ENCODE measurements around the gene FANCD2OS.

The FANCD2OS gene

DNA sequence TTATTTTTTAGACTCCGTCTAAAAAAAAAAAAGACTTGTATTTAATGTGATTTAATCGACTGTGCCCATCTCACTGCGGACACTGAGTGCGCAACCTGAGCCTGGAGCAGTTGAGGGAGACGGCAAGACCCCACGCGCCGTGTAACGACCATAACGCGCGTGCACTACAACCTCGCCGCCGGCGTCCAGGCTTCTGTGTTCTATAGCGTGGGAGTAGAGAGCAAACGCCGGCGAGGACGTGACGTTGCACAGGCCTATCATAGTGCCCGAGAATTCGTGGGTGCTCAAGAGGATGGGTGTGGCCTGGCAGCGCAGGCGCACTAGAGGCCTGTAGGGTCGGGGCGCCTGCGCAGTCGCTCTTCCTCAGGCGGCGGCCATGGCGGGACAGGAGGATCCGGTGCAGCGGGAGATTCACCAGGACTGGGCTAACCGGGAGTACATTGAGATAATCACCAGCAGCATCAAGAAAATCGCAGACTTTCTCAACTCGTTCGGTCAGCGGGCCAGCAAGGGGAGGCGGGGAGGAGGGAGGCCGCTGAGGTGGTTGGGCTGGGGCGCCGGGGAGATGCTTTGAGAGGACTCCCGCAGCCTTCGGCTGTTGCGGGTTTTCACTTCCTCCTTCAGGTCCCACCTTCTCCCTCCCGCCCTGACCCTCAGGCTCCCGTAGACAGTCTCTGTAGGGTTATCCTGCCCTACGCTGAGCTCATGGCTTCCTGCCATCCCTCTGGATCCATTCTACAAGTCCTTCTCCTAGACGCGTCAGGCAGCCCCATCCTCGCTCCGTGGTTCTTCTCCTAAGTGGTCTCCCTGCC, 7.5 kb upstream of the FANCD2OS start, which contains the start of gene BRK1:
TSS of gene BRK1 (plus strand) at position 350 of the 812 bp plus-strand sequence. CDS start at position 377, 27 bp downstream.
- TF ChIP-seq, protein P1, sequence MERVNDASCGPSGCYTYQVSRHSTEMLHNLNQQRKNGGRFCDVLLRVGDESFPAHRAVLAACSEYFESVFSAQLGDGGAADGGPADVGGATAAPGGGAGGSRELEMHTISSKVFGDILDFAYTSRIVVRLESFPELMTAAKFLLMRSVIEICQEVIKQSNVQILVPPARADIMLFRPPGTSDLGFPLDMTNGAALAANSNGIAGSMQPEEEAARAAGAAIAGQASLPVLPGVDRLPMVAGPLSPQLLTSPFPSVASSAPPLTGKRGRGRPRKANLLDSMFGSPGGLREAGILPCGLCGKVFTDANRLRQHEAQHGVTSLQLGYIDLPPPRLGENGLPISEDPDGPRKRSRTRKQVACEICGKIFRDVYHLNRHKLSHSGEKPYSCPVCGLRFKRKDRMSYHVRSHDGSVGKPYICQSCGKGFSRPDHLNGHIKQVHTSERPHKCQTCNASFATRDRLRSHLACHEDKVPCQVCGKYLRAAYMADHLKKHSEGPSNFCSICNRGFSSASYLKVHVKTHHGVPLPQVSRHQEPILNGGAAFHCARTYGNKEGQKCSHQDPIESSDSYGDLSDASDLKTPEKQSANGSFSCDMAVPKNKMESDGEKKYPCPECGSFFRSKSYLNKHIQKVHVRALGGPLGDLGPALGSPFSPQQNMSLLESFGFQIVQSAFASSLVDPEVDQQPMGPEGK (CRISPR knock-in tag; IDR thresholded peaks at IDR 0.05; ENCODE audit: borderline replicate concordance) = no peak
- no peak for TF ChIP-seq TCF4 (CRISPR knock-in tag; IDR thresholded peaks at IDR 0.05; ENCODE audit: borderline replicate concordance)
- TF ChIP-seq, protein P2, sequence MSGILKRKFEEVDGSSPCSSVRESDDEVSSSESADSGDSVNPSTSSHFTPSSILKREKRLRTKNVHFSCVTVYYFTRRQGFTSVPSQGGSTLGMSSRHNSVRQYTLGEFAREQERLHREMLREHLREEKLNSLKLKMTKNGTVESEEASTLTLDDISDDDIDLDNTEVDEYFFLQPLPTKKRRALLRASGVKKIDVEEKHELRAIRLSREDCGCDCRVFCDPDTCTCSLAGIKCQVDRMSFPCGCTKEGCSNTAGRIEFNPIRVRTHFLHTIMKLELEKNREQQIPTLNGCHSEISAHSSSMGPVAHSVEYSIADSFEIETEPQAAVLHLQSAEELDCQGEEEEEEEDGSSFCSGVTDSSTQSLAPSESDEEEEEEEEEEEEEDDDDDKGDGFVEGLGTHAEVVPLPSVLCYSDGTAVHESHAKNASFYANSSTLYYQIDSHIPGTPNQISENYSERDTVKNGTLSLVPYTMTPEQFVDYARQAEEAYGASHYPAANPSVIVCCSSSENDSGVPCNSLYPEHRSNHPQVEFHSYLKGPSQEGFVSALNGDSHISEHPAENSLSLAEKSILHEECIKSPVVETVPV (CRISPR knock-in tag; IDR thresholded peaks at IDR 0.05) = no peak
- TF ChIP-seq, protein P3, sequence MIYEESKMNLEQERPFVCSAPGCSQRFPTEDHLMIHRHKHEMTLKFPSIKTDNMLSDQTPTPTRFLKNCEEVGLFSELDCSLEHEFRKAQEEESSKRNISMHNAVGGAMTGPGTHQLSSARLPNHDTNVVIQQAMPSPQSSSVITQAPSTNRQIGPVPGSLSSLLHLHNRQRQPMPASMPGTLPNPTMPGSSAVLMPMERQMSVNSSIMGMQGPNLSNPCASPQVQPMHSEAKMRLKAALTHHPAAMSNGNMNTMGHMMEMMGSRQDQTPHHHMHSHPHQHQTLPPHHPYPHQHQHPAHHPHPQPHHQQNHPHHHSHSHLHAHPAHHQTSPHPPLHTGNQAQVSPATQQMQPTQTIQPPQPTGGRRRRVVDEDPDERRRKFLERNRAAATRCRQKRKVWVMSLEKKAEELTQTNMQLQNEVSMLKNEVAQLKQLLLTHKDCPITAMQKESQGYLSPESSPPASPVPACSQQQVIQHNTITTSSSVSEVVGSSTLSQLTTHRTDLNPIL (CRISPR knock-in tag; IDR thresholded peaks at IDR 0.05; ENCODE audit: low read depth) = no peak
- no peak for TF ChIP-seq OSR1 (CRISPR knock-in tag; IDR thresholded peaks at IDR 0.05)
- TF ChIP-seq ZNF70 (CRISPR knock-in tag; IDR thresholded peaks at IDR 0.05) = no peak
- TF ChIP-seq ISL1 (CRISPR knock-in tag; IDR thresholded peaks at IDR 0.05) = no peak
- TF ChIP-seq, protein P4, sequence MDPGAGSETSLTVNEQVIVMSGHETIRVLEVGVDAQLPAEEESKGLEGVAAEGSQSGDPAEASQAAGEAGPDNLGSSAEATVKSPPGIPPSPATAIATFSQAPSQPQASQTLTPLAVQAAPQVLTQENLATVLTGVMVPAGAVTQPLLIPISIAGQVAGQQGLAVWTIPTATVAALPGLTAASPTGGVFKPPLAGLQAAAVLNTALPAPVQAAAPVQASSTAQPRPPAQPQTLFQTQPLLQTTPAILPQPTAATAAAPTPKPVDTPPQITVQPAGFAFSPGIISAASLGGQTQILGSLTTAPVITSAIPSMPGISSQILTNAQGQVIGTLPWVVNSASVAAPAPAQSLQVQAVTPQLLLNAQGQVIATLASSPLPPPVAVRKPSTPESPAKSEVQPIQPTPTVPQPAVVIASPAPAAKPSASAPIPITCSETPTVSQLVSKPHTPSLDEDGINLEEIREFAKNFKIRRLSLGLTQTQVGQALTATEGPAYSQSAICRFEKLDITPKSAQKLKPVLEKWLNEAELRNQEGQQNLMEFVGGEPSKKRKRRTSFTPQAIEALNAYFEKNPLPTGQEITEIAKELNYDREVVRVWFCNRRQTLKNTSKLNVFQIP (CRISPR knock-in tag; IDR thresholded peaks at IDR 0.05; ENCODE audit: borderline replicate concordance, low read depth) = no peak
- no peak for TF ChIP-seq ESRRG (CRISPR knock-in tag; IDR thresholded peaks at IDR 0.05)
- no peak for TF ChIP-seq ARNTL (CRISPR knock-in tag; IDR thresholded peaks at IDR 0.05; ENCODE audit: borderline replicate concordance, low read depth)
- no peak for TF ChIP-seq BACH2 (CRISPR knock-in tag; IDR thresholded peaks at IDR 0.05; ENCODE audit: borderline replicate concordance)
- TF ChIP-seq RARB (CRISPR knock-in tag; IDR thresholded peaks at IDR 0.05) = no peak
- TF ChIP-seq ZFP30 (CRISPR knock-in tag; IDR thresholded peaks at IDR 0.05) = no peak
- TF ChIP-seq, protein P5, sequence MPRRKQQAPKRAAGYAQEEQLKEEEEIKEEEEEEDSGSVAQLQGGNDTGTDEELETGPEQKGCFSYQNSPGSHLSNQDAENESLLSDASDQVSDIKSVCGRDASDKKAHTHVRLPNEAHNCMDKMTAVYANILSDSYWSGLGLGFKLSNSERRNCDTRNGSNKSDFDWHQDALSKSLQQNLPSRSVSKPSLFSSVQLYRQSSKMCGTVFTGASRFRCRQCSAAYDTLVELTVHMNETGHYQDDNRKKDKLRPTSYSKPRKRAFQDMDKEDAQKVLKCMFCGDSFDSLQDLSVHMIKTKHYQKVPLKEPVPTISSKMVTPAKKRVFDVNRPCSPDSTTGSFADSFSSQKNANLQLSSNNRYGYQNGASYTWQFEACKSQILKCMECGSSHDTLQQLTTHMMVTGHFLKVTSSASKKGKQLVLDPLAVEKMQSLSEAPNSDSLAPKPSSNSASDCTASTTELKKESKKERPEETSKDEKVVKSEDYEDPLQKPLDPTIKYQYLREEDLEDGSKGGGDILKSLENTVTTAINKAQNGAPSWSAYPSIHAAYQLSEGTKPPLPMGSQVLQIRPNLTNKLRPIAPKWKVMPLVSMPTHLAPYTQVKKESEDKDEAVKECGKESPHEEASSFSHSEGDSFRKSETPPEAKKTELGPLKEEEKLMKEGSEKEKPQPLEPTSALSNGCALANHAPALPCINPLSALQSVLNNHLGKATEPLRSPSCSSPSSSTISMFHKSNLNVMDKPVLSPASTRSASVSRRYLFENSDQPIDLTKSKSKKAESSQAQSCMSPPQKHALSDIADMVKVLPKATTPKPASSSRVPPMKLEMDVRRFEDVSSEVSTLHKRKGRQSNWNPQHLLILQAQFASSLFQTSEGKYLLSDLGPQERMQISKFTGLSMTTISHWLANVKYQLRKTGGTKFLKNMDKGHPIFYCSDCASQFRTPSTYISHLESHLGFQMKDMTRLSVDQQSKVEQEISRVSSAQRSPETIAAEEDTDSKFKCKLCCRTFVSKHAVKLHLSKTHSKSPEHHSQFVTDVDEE (CRISPR knock-in tag; IDR thresholded peaks at IDR 0.05) = no peak
- ATAC-seq = peak; percentile 98

DNA sequence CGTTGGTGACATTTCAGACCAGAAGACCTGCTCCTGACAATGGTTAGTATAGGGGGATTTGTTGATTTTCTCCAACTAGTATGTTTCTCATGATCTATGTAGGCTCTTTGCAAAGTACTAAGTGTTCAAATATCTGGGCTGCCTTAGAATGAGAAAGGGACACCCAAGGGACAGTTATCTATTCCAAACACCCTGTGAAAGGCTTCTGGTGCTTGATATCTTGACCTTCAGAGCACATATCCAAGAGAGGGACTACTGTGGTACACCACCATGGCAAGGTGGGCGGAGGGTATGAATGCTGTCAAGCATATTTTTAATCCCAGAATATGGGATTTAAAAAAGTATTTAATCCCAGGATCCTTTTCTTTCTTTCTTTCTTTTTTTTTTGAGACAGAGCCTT, 1.1 kb downstream of the FANCD2OS start:
- TF ChIP-seq ZNF8 (CRISPR knock-in tag; IDR thresholded peaks at IDR 0.05) = no peak
- TF ChIP-seq GLIS3 (CRISPR knock-in tag; IDR thresholded peaks at IDR 0.05) = no peak
- no peak for TF ChIP-seq ZNF565 (CRISPR knock-in tag; conservative IDR thresholded peaks at IDR 0.05; ENCODE audit: low read depth)
- TF ChIP-seq ARNTL (CRISPR knock-in tag; IDR thresholded peaks at IDR 0.05; ENCODE audit: borderline replicate concordance, low read depth) = no peak
- TF ChIP-seq BACH2 (CRISPR knock-in tag; IDR thresholded peaks at IDR 0.05; ENCODE audit: borderline replicate concordance) = no peak
- TF ChIP-seq, protein P5 (CRISPR knock-in tag; IDR thresholded peaks at IDR 0.05) = no peak
- TF ChIP-seq TOX (CRISPR knock-in tag; IDR thresholded peaks at IDR 0.05; ENCODE audit: borderline replicate concordance) = no peak
- no peak for TF ChIP-seq ZC3H10 (CRISPR knock-in tag; IDR thresholded peaks at IDR 0.05)
- TF ChIP-seq, protein P3 (CRISPR knock-in tag; IDR thresholded peaks at IDR 0.05; ENCODE audit: low read depth) = no peak
- no peak for TF ChIP-seq ISL1 (CRISPR knock-in tag; IDR thresholded peaks at IDR 0.05)
- no peak for ATAC-seq
